DMS153 treated with DMSO at 0.1 percent for 48 hours (cell line): Measurements from ENCODE around the gene THSD7B.

ENCODE experiments used
- DNase-seq: peaks from one replicate; lab custom pipeline; 2025; ENCODE audit not compliant: unreplicated experiment; lab: John Stamatoyannopoulos, UW

The THSD7B gene

GRCh38 chr2:137151731-137152130, 386.4 kb downstream of the THSD7B start:
- no peak for DNase-seq

- no peak for DNase-seq
Measured at GRCh38 chr2:137154946-137155345, 389.6 kb downstream of the THSD7B start.

GRCh38 chr2:137155356-137156104, 390.2 kb downstream of the THSD7B start:
- DNase-seq = no peak

- no peak for DNase-seq
Measured at GRCh38 chr2:137156221-137156844, 391.0 kb downstream of the THSD7B start.

- DNase-seq = no peak
Measured at GRCh38 chr2:137157851-137158250, 392.5 kb downstream of the THSD7B start.

- no peak for DNase-seq
Measured at GRCh38 chr2:137161250-137161649, 395.9 kb downstream of the THSD7B start.

- no peak for DNase-seq
Measured at GRCh38 chr2:137165968-137166367, 400.6 kb downstream of the THSD7B start.

GRCh38 chr2:137167651-137168050, 402.3 kb downstream of the THSD7B start:
- DNase-seq = no peak

GRCh38 chr2:137168552-137168951, 403.2 kb downstream of the THSD7B start:
- no peak for DNase-seq

- DNase-seq = no peak
Measured at GRCh38 chr2:137172162-137172561, 406.8 kb downstream of the THSD7B start.

- DNase-seq = no peak
Measured at GRCh38 chr2:137173463-137173862, 408.1 kb downstream of the THSD7B start.

- DNase-seq = no peak
Measured at GRCh38 chr2:137175246-137175645, 409.9 kb downstream of the THSD7B start.

GRCh38 chr2:137178951-137179377, 413.6 kb downstream of the THSD7B start:
- DNase-seq = no peak

- DNase-seq = no peak
Measured at GRCh38 chr2:137179542-137179941, 414.2 kb downstream of the THSD7B start.

GRCh38 chr2:137180012-137180411, 414.7 kb downstream of the THSD7B start:
- DNase-seq = no peak

GRCh38 chr2:137181370-137181769, 416.0 kb downstream of the THSD7B start:
- DNase-seq = no peak

GRCh38 chr2:137182071-137182470, 416.7 kb downstream of the THSD7B start:
- DNase-seq = no peak

- DNase-seq = no peak
Measured at GRCh38 chr2:137183206-137183898, 418.0 kb downstream of the THSD7B start.

GRCh38 chr2:137185378-137186078, 420.2 kb downstream of the THSD7B start:
- DNase-seq = no peak

GRCh38 chr2:137187216-137187615, 421.9 kb downstream of the THSD7B start:
- no peak for DNase-seq

GRCh38 chr2:137190411-137191195, 425.3 kb downstream of the THSD7B start:
- no peak for DNase-seq
